WTC11 (cell line): Measurements from ENCODE around the gene ANKMY2. TPM values are rescaled to one million over a fixed set of nuclear protein-coding genes. Genes with fewer than 3 reads are reported as not detected.

Experiments used
- ATAC-seq: fragments of 200-7000 bp; cut with Tn5 transposase; 2 replicates; pipeline ENCODE4 v1.10.0; 2021; ENCODE audit warnings: mild to moderate bottlenecking, moderate library complexity
- CTCF ChIA-PET: fragments of 300-600 bp; sonication (Branson Sonifier 250); formaldehyde crosslinking; loops from one replicate; lab custom pipeline; 2021; ENCODE audit warnings: antibody characterized with exemption; lab: Charles Lee
- POLR2A ChIA-PET: fragments of 350-600 bp; sonication (Branson Sonifier 250); formaldehyde crosslinking; loops from one replicate; lab custom pipeline; 2021; ENCODE audit warnings: antibody characterized with exemption; lab: Charles Lee
- DNase-seq: peaks from one replicate; pipeline ENCODE4 v3.0.0; 2021; ENCODE audit warnings: low spot score
- H3K27ac Mint-ChIP-seq: 2 replicates; pipeline ENCODE4 v1.8.0; 2021; ENCODE audit warnings: mixed read lengths
- H3K27me3 Mint-ChIP-seq: 2 replicates; pipeline ENCODE4 v1.8.0; 2021; ENCODE audit warnings: low read depth, mild to moderate bottlenecking, moderate library complexity, mixed read lengths
- H3K36me3 Mint-ChIP-seq: 2 replicates; pipeline ENCODE4 v1.8.0; 2021; ENCODE audit warnings: mixed read lengths
- H3K4me1 Mint-ChIP-seq: 2 replicates; pipeline ENCODE4 v1.8.0; 2022; ENCODE audit warnings: mixed read lengths
- H3K4me3 Mint-ChIP-seq: 2 replicates; pipeline ENCODE4 v1.8.0; 2021; ENCODE audit warnings: mild to moderate bottlenecking, moderate library complexity, mixed read lengths
- H3K9me3 Mint-ChIP-seq: 2 replicates; pipeline ENCODE4 v1.8.0; 2021; ENCODE audit warnings: mixed read lengths
- AR ChIP-seq: fragments of 250-450 bp; sonication (Bioruptor Pico); IDR thresholded peaks from 2 replicates; pipeline ENCODE4 v1.9.0; 2021; ENCODE audit warnings: mild to moderate bottlenecking
- ARID4B ChIP-seq: sonication (generic); formaldehyde crosslinking; IDR thresholded peaks from 2 replicates; pipeline ENCODE4 v1.8.0; 2023; ENCODE audit warnings: missing genetic modification reagents, mild to moderate bottlenecking, borderline replicate concordance
- ATF2 ChIP-seq: sonication (generic); formaldehyde crosslinking; IDR thresholded peaks from 2 replicates; pipeline ENCODE4 v1.8.1; 2022; ENCODE audit warnings: low read depth, missing genetic modification reagents, borderline replicate concordance
- ATF6 ChIP-seq: sonication (generic); formaldehyde crosslinking; IDR thresholded peaks from 2 replicates; pipeline ENCODE4 v1.8.1; 2023; ENCODE audit warnings: mild to moderate bottlenecking, missing genetic modification reagents
- E2F5 ChIP-seq: sonication (generic); formaldehyde crosslinking; IDR thresholded peaks from 2 replicates; pipeline ENCODE4 v1.8.1; 2022; ENCODE audit warnings: mild to moderate bottlenecking, moderate library complexity, missing genetic modification reagents
- GABPB1 ChIP-seq: sonication (generic); formaldehyde crosslinking; IDR thresholded peaks from 2 replicates; pipeline ENCODE4 v1.8.1; 2023; ENCODE audit warnings: mild to moderate bottlenecking, missing genetic modification reagents
- GRHL2 ChIP-seq: fragments of 250-450 bp; sonication (Bioruptor Pico); IDR thresholded peaks from 2 replicates; pipeline ENCODE4 v1.8.0; 2022; ENCODE audit warnings: mild to moderate bottlenecking, moderate library complexity; ENCODE audit not compliant: insufficient replicate concordance, severe bottlenecking
- JUN ChIP-seq: sonication (generic); formaldehyde crosslinking; IDR thresholded peaks from 2 replicates; pipeline ENCODE4 v1.8.0; 2023; ENCODE audit warnings: mild to moderate bottlenecking, missing genetic modification reagents
- NFE2L1 ChIP-seq: sonication (generic); formaldehyde crosslinking; IDR thresholded peaks from 2 replicates; pipeline ENCODE4 v1.8.1; 2023; ENCODE audit warnings: missing genetic modification reagents
- SOX15 ChIP-seq: fragments of 250-450 bp; sonication (Bioruptor Pico); IDR thresholded peaks from 2 replicates; pipeline ENCODE4 v1.9.0; 2021; ENCODE audit warnings: mild to moderate bottlenecking
- ZMAT4 ChIP-seq: fragments of 250-450 bp; sonication (Bioruptor Pico); IDR thresholded peaks from 2 replicates; pipeline ENCODE4 v1.9.0; 2021; ENCODE audit warnings: mild to moderate bottlenecking
- ZNF396 ChIP-seq: fragments of 250-450 bp; sonication (Bioruptor Pico); IDR thresholded peaks from 2 replicates; pipeline ENCODE4 v1.8.0; 2021; ENCODE audit warnings: mild to moderate bottlenecking, moderate library complexity, borderline replicate concordance
- total RNA-seq: library from RNA; stranded (reverse); gene quantifications from 3 replicates; pipeline ENCODE4 v1.2.3, GENCODE V29; 2021

ANKMY2 gene
- total RNA-seq, 1 experiment from 2014 or later: 13.6 TPM

GRCh38 chr7:16616542-16616941 lies 29.0 kb downstream of the ANKMY2 start (continued):
- TF ChIP-seq ATF6: no peak
- no peak for TF ChIP-seq AR (CRISPR knock-in tag)
- TF ChIP-seq ATF2 (CRISPR knock-in tag): no peak
- no peak for TF ChIP-seq E2F5 (CRISPR knock-in tag)
- TF ChIP-seq ARID4B (CRISPR knock-in tag): no peak
- TF ChIP-seq ZNF396: no peak
- no peak for TF ChIP-seq ZMAT4 (CRISPR knock-in tag)
- no peak for TF ChIP-seq GABPB1 (CRISPR knock-in tag)
- TF ChIP-seq SOX15 (CRISPR knock-in tag): no peak

- H3K4me3 Mint-ChIP-seq: no peak overlapping the region
- ATAC-seq (no peak), DNase-seq (no peak)
- ChIA-PET CTCF (interaction anchor here (0.6 kb wide), 1 partner anchor 23 kb away, joined by 4 read pairs; no protein-coding TSS in a partner anchor), POLR2A (no interaction called here)
- peaks cover 7% of the 10 kb centered on the region for H3K36me3 Mint-ChIP-seq
- TF ChIP-seq GRHL2 (CRISPR knock-in tag) (no peak), JUN (CRISPR knock-in tag) (no peak), NFE2L1 (CRISPR knock-in tag) (no peak)
- H3K4me1 Mint-ChIP-seq: peaks cover 13% of the 10 kb centered on the region
- no peak overlapping the region for H3K27ac Mint-ChIP-seq
- no peaks in the 10 kb centered on the region for H3K9me3 Mint-ChIP-seq
- no peaks in the 10 kb centered on the region for H3K27me3 Mint-ChIP-seq
Measured at GRCh38 chr7:16616122-16616521, 29.4 kb downstream of the ANKMY2 start.
